ENCODE results near the gene GPC3. TPM values are rescaled to one million over a fixed set of nuclear protein-coding genes. Genes with fewer than 3 reads are reported as not detected.

The GPC3 gene
- total and polyA plus RNA-seq, 3 experiments from 2014 or later = not detected

- no peak overlapping the region for H3K27ac Mint-ChIP-seq
- H3K4me3 Mint-ChIP-seq = no peak overlapping the region
- no peaks in the 10 kb centered on the region for H3K4me1 ChIP-seq (ENCODE audit: insufficient read depth, low read length)
- no peak overlapping the region for H3K4me3 ChIP-seq (ENCODE audit: low read length)
- no peak overlapping the region for H3K27ac ChIP-seq (ENCODE audit: low read depth, low read length)
- H3K4me1 Mint-ChIP-seq = no peaks in the 10 kb centered on the region
- DNase-seq = no peak
- no peaks in the 10 kb centered on the region for H3K27me3 ChIP-seq (ENCODE audit: insufficient read depth, low read length, poor library complexity, severe bottlenecking)
- ChIA-PET POLR2A (no interaction called here), CTCF (no interaction called here)
- no peaks in the 10 kb centered on the region for H3K27me3 Mint-ChIP-seq
- H3K9me3 ChIP-seq (ENCODE audit: low read length) = no peaks in the 10 kb centered on the region
- H3K36me3 ChIP-seq (ENCODE audit: insufficient read depth, low read length) = no peaks in the 10 kb centered on the region
- no peaks in the 10 kb centered on the region for H3K9me3 Mint-ChIP-seq
- no peaks in the 10 kb centered on the region for H3K36me3 Mint-ChIP-seq
Measured at GRCh38 chrX:133655275-133656265, 329.8 kb downstream of the GPC3 start.

GRCh38 chrX:133654811-133655210 lies 330.6 kb downstream of the GPC3 start:
- Mint-ChIP-seq H3K36me3 (no peaks in the 10 kb centered on the region), H3K4me1 (no peaks in the 10 kb centered on the region), H3K27me3 (no peaks in the 10 kb centered on the region), H3K27ac (no peak overlapping the region), H3K4me3 (no peak overlapping the region), H3K9me3 (no peaks in the 10 kb centered on the region)
- Histone ChIP-seq H3K36me3 (ENCODE audit: insufficient read depth, low read length) (no peaks in the 10 kb centered on the region), H3K4me1 (ENCODE audit: insufficient read depth, low read length) (no peaks in the 10 kb centered on the region), H3K27me3 (ENCODE audit: insufficient read depth, low read length, poor library complexity, severe bottlenecking) (no peaks in the 10 kb centered on the region), H3K4me3 (ENCODE audit: low read length) (no peak overlapping the region), H3K27ac (ENCODE audit: low read depth, low read length) (no peak overlapping the region), H3K9me3 (ENCODE audit: low read length) (no peaks in the 10 kb centered on the region)
- ChIA-PET CTCF (no interaction called here), POLR2A (no interaction called here)
- no peak for DNase-seq

GRCh38 chrX:133653358-133653757 lies 332.0 kb downstream of the GPC3 start:
- DNase-seq = no peak
- H3K27me3 ChIP-seq (ENCODE audit: insufficient read depth, low read length, poor library complexity, severe bottlenecking) = no peaks in the 10 kb centered on the region
- no peaks in the 10 kb centered on the region for H3K9me3 Mint-ChIP-seq
- CTCF ChIA-PET = no interaction called here
- POLR2A ChIA-PET = no interaction called here
- no peaks in the 10 kb centered on the region for H3K9me3 ChIP-seq (ENCODE audit: low read length)
- H3K4me1 Mint-ChIP-seq = no peaks in the 10 kb centered on the region
- no peak overlapping the region for H3K4me3 ChIP-seq (ENCODE audit: low read length)
- H3K36me3 Mint-ChIP-seq = no peaks in the 10 kb centered on the region
- H3K27ac ChIP-seq (ENCODE audit: low read depth, low read length) = no peak overlapping the region
- no peaks in the 10 kb centered on the region for H3K27me3 Mint-ChIP-seq
- H3K4me1 ChIP-seq (ENCODE audit: insufficient read depth, low read length) = no peaks in the 10 kb centered on the region
- H3K36me3 ChIP-seq (ENCODE audit: insufficient read depth, low read length) = no peaks in the 10 kb centered on the region
- no peak overlapping the region for H3K27ac Mint-ChIP-seq
- no peak overlapping the region for H3K4me3 Mint-ChIP-seq

- no peak overlapping the region for H3K4me3 Mint-ChIP-seq
- no peaks in the 10 kb centered on the region for H3K27me3 Mint-ChIP-seq
- Histone ChIP-seq H3K4me3 (ENCODE audit: low read length) (no peak overlapping the region), H3K27me3 (ENCODE audit: insufficient read depth, low read length, poor library complexity, severe bottlenecking) (no peaks in the 10 kb centered on the region), H3K36me3 (ENCODE audit: insufficient read depth, low read length) (no peaks in the 10 kb centered on the region), H3K4me1 (ENCODE audit: insufficient read depth, low read length) (no peaks in the 10 kb centered on the region), H3K9me3 (ENCODE audit: low read length) (no peaks in the 10 kb centered on the region), H3K27ac (ENCODE audit: low read depth, low read length) (no peak overlapping the region)
- no peaks in the 10 kb centered on the region for H3K9me3 Mint-ChIP-seq
- no peak overlapping the region for H3K27ac Mint-ChIP-seq
- CTCF ChIA-PET = no interaction called here
- POLR2A ChIA-PET = no interaction called here
- DNase-seq = no peak
- H3K4me1 Mint-ChIP-seq = no peaks in the 10 kb centered on the region
- no peaks in the 10 kb centered on the region for H3K36me3 Mint-ChIP-seq
Measured at GRCh38 chrX:133652185-133652584, 333.2 kb downstream of the GPC3 start.

GRCh38 chrX:133650239-133650638 lies 335.2 kb downstream of the GPC3 start:
- Mint-ChIP-seq H3K36me3 (no peaks in the 10 kb centered on the region), H3K27ac (no peak overlapping the region), H3K4me3 (no peak overlapping the region), H3K27me3 (peaks cover 0 to 4% of the 10 kb centered on the region in 2 donors), H3K9me3 (no peaks in the 10 kb centered on the region), H3K4me1 (no peaks in the 10 kb centered on the region)
- DNase-seq = no peak
- no peaks in the 10 kb centered on the region for H3K4me1 ChIP-seq (ENCODE audit: insufficient read depth, low read length)
- H3K27ac ChIP-seq (ENCODE audit: low read depth, low read length) = no peak overlapping the region
- no peaks in the 10 kb centered on the region for H3K9me3 ChIP-seq (ENCODE audit: low read length)
- CTCF ChIA-PET = no interaction called here
- no peak overlapping the region for H3K4me3 ChIP-seq (ENCODE audit: low read length)
- POLR2A ChIA-PET = no interaction called here
- no peaks in the 10 kb centered on the region for H3K36me3 ChIP-seq (ENCODE audit: insufficient read depth, low read length)
- H3K27me3 ChIP-seq (ENCODE audit: insufficient read depth, low read length, poor library complexity, severe bottlenecking) = no peaks in the 10 kb centered on the region

GRCh38 chrX:133649651-133650050 lies 335.7 kb downstream of the GPC3 start:
- Histone ChIP-seq H3K4me3 (ENCODE audit: low read length) (no peak overlapping the region), H3K27me3 (ENCODE audit: insufficient read depth, low read length, poor library complexity, severe bottlenecking) (no peaks in the 10 kb centered on the region), H3K36me3 (ENCODE audit: insufficient read depth, low read length) (no peaks in the 10 kb centered on the region), H3K4me1 (ENCODE audit: insufficient read depth, low read length) (no peaks in the 10 kb centered on the region), H3K27ac (ENCODE audit: low read depth, low read length) (no peak overlapping the region), H3K9me3 (ENCODE audit: low read length) (no peaks in the 10 kb centered on the region)
- Mint-ChIP-seq H3K27me3 (peaks cover 0 to 4% of the 10 kb centered on the region in 2 donors), H3K9me3 (no peaks in the 10 kb centered on the region), H3K36me3 (no peaks in the 10 kb centered on the region), H3K27ac (no peak overlapping the region), H3K4me3 (no peak overlapping the region), H3K4me1 (no peaks in the 10 kb centered on the region)
- ChIA-PET CTCF (no interaction called here), POLR2A (no interaction called here)
- DNase-seq = no peak

GRCh38 chrX:133648594-133648993 lies 336.8 kb downstream of the GPC3 start:
- no peaks in the 10 kb centered on the region for H3K36me3 Mint-ChIP-seq
- H3K27me3 ChIP-seq (ENCODE audit: insufficient read depth, low read length, poor library complexity, severe bottlenecking) = no peaks in the 10 kb centered on the region
- H3K4me1 ChIP-seq (ENCODE audit: insufficient read depth, low read length) = no peaks in the 10 kb centered on the region
- H3K4me1 Mint-ChIP-seq = no peaks in the 10 kb centered on the region
- ChIA-PET CTCF (no interaction called here), POLR2A (no interaction called here)
- H3K9me3 ChIP-seq (ENCODE audit: low read length) = no peaks in the 10 kb centered on the region
- no peak for DNase-seq
- no peaks in the 10 kb centered on the region for H3K9me3 Mint-ChIP-seq
- no peak overlapping the region for H3K27ac Mint-ChIP-seq
- H3K36me3 ChIP-seq (ENCODE audit: insufficient read depth, low read length) = no peaks in the 10 kb centered on the region
- no peak overlapping the region for H3K4me3 ChIP-seq (ENCODE audit: low read length)
- no peak overlapping the region for H3K4me3 Mint-ChIP-seq
- H3K27ac ChIP-seq (ENCODE audit: low read depth, low read length) = no peak overlapping the region
- H3K27me3 Mint-ChIP-seq = peaks cover 0 to 4% of the 10 kb centered on the region in 2 donors

GRCh38 chrX:133646719-133647116 lies 338.7 kb downstream of the GPC3 start:
- no peak for DNase-seq
- no peak overlapping the region for H3K27ac Mint-ChIP-seq
- peaks cover 0 to 4% of the 10 kb centered on the region in 2 donors for H3K27me3 Mint-ChIP-seq
- Histone ChIP-seq H3K9me3 (ENCODE audit: low read length) (no peaks in the 10 kb centered on the region), H3K4me1 (ENCODE audit: insufficient read depth, low read length) (no peaks in the 10 kb centered on the region), H3K4me3 (ENCODE audit: low read length) (no peak overlapping the region), H3K27ac (ENCODE audit: low read depth, low read length) (no peak overlapping the region), H3K27me3 (ENCODE audit: insufficient read depth, low read length, poor library complexity, severe bottlenecking) (no peaks in the 10 kb centered on the region), H3K36me3 (ENCODE audit: insufficient read depth, low read length) (no peaks in the 10 kb centered on the region)
- ChIA-PET POLR2A (no interaction called here), CTCF (no interaction called here)
- no peaks in the 10 kb centered on the region for H3K4me1 Mint-ChIP-seq
- H3K9me3 Mint-ChIP-seq = no peaks in the 10 kb centered on the region
- no peak overlapping the region for H3K4me3 Mint-ChIP-seq
- no peaks in the 10 kb centered on the region for H3K36me3 Mint-ChIP-seq
